Measurements from ENCODE around the gene APMAP. TPM values are rescaled to one million over a fixed set of nuclear protein-coding genes. Genes with fewer than 3 reads are reported as not detected.

APMAP gene
- total and polyA plus RNA-seq, 10 of the 15 experiments (the other 5 are each of a cell fraction or from before 2014, with no cell fraction given), result 12.1 to 60.2 (median 32.7) TPM

- in situ Hi-C loops (cut with MboI), result no loop called here
- Histone ChIP-seq H2AFZ (ENCODE audit: control insufficient read depth, low read depth, low read length) (no peak overlapping the region), H3K4me2 (ENCODE audit: control insufficient read depth, insufficient read depth) (no peak overlapping the region), H3K9ac (ENCODE audit: control insufficient read depth, insufficient read depth, low read length) (no peak overlapping the region), H4K20me1 (ENCODE audit: control insufficient read depth, insufficient read depth) (no peaks in the 10 kb centered on the region), H3K27ac (ENCODE audit: control insufficient read depth, insufficient read depth) (no peak overlapping the region), H3K27me3 (replicated peaks in 1 of 2; ENCODE audit: control insufficient read depth in 2 of 2, insufficient read depth in 2 of 2, low read length in 1 of 2) (no peaks in the 10 kb centered on the region), H3K79me2 (ENCODE audit: control insufficient read depth, insufficient read depth, low read length) (no peaks in the 10 kb centered on the region), H3K4me3 (no peak overlapping the region), H3K4me1 (ENCODE audit: control insufficient read depth, insufficient read depth, low read length) (peaks cover 14% of the 10 kb centered on the region), H3K9me3 (replicated peaks; ENCODE audit: control insufficient read depth, insufficient read depth, low read length) (no peaks in the 10 kb centered on the region), H3K36me3 (ENCODE audit: control insufficient read depth in 2 of 2, insufficient read depth in 2 of 2, low read length in 1 of 2) (no peaks in the 10 kb centered on the region)
- CTCF ChIA-PET, result interaction anchor here (1.5 kb wide), 1 partner anchor 20 kb away, joined by 3 read pairs; no protein-coding TSS in a partner anchor
- SMC1A ChIA-PET (ENCODE audit: uncharacterized antibody, unreplicated experiment), result no interaction called here
- DNase-seq (ENCODE audit: low read depth, low spot score) (no peak), FAIRE-seq (no peak), ATAC-seq (no peak)
- RAD21 ChIA-PET (ENCODE audit: unreplicated experiment), result no interaction called here
- POLR2A ChIA-PET, result no interaction called here
- 52% methylated on average over 12 of the region's 12 CpGs for WGBS (ENCODE audit: insufficient coverage, insufficient replicate concordance, low lambda C conversion rate, missing lambda C conversion rate)
- intact Hi-C loops (cut with micrococcal nuclease; ENCODE audit: unreplicated experiment), result no loop called here
- TF ChIP-seq MTA3 (IDR thresholded peaks at IDR 0.05; ENCODE audit: borderline replicate concordance, low read length), result no peak
- TF ChIP-seq PBX3 (IDR thresholded peaks at IDR 0.05; ENCODE audit: insufficient replicate concordance, low read depth, low read length), result no peak
- no peak for TF ChIP-seq MEF2A (IDR thresholded peaks at IDR 0.05; ENCODE audit: insufficient read depth, low read depth, low read length)
- TF ChIP-seq SMARCA5 (IDR thresholded peaks at IDR 0.05), result no peak
- no peak for TF ChIP-seq STAT3 (IDR thresholded peaks at IDR 0.05; ENCODE audit: low read depth, low read length)
- no peak for TF ChIP-seq SREBF1 (IDR thresholded peaks at IDR 0.05; ENCODE audit: low read length)
- no peak for TF ChIP-seq MAX (IDR thresholded peaks at IDR 0.05; ENCODE audit: low read depth, low read length)
- TF ChIP-seq, protein P1, sequence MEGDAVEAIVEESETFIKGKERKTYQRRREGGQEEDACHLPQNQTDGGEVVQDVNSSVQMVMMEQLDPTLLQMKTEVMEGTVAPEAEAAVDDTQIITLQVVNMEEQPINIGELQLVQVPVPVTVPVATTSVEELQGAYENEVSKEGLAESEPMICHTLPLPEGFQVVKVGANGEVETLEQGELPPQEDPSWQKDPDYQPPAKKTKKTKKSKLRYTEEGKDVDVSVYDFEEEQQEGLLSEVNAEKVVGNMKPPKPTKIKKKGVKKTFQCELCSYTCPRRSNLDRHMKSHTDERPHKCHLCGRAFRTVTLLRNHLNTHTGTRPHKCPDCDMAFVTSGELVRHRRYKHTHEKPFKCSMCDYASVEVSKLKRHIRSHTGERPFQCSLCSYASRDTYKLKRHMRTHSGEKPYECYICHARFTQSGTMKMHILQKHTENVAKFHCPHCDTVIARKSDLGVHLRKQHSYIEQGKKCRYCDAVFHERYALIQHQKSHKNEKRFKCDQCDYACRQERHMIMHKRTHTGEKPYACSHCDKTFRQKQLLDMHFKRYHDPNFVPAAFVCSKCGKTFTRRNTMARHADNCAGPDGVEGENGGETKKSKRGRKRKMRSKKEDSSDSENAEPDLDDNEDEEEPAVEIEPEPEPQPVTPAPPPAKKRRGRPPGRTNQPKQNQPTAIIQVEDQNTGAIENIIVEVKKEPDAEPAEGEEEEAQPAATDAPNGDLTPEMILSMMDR (IDR thresholded peaks at IDR 0.05 in 2 of 3, conservative IDR thresholded peaks at IDR 0.05 in 1 of 3; ENCODE audit: control insufficient read depth in 2 of 3, extremely low read depth in 1 of 3, insufficient read depth in 1 of 3, low read depth in 3 of 3, low read length in 3 of 3), result no peak
- TF ChIP-seq BACH1 (IDR thresholded peaks at IDR 0.05; ENCODE audit: borderline replicate concordance), result no peak
- no peak for TF ChIP-seq GATAD2B (conservative IDR thresholded peaks at IDR 0.05; ENCODE audit: low read depth)
- no peak for TF ChIP-seq FOS (IDR thresholded peaks at IDR 0.05; ENCODE audit: borderline replicate concordance, extremely low read depth, insufficient read length)
- TF ChIP-seq ETV6 (conservative IDR thresholded peaks at IDR 0.05 in 1 of 2, IDR thresholded peaks at IDR 0.05 in 1 of 2; ENCODE audit: borderline replicate concordance in 1 of 2, low read depth in 1 of 2), result no peak
- TF ChIP-seq SIN3A (IDR thresholded peaks at IDR 0.05; ENCODE audit: low read depth, low read length), result no peak
- BruUV-seq (replicated peaks), result no TSS peak
Observed at GRCh38 chr20:24950128-24950835, 42.3 kb downstream of the APMAP start.
